Adipose tissue (tissue), 3 donors: ENCODE measurements around the gene KIF26B. TPM values are rescaled to one million over a fixed set of nuclear protein-coding genes. Genes with fewer than 3 reads are reported as not detected.
"Not testable (repeated sequence)": the region's sequence is repeated elsewhere in the genome, so short reads cannot be mapped to it uniquely, and the experiment has no call there.

Experiments
- H3K27ac ChIP-seq: one replicate; pipeline ENCODE4 v1.5.1; 2013; ENCODE audit warnings: low read depth, low read length
- WGBS, 3 donors: extraction: QIAGEN DNeasy Blood & Tissue Kit; methylation state at CpG; one replicate each; pipeline ENCODE4 v1.1.7; 2013; 5-methylcytosine and 5-hydroxymethylcytosine counted together
- polyA plus RNA-seq, 3 donors: library from polyadenylated mRNA; stranded (reverse); fragments of 200-250 nt; gene quantifications; one replicate each; pipeline ENCODE4 v1.2.3, GENCODE V29; 2013
- donor health status: healthy with polysubstance abuse.
- donor health status: Bipolar disorder and iron deficiency.
- donor health status: healthy.

KIF26B gene
- polyA plus RNA-seq, 3 donors = 0.08 to 0.56 (median 0.12) TPM

DNA sequence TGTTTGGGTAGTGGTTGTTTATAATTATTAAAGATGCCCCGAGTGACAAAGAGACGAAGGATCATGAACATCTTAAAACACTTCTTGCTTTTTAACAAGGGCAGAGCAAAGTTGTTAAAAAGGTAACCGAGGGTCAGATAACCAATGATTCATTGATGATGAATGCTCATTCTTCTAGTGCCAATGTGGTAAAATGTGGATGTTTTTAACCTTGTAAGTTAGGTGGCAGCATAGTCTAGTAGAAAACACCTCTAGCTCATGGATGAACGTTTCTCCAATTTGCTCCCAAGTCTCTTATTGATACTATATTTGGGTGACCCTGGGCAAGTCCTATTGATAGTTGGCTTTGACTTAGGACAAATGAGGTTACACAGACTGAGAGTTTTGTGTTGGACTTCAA is 167.9 kb downstream of the KIF26B start:
- WGBS, 3 donors = 48 to 66% (median 63%) methylated on average over 4 of the region's 4 CpGs

DNA sequence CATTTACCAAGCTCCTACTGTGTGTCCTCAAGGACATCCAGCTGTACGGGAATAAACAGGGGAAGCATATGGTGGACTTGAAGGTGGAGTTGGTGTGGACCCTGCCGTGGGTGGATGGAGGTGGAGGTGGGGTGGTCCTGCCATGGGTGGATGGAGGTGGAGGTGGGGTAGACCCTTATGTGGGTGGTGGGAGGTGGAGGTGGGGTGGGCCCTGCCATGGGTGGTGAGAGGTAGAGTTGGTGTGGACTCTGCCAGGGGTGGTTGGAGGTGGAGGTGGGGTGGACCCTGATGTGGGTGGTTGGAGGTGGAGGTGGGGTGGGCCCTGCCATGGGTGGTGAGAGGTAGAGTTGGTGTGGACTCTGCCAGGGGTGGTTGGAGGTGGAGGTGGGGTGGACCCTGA is 169.0 kb downstream of the KIF26B start:
- not testable (repeated sequence) for H3K27ac ChIP-seq
- WGBS, 3 donors = 82 to 97% (median 92%) methylated on average over 2 of the region's 2 CpGs

More for the DNA sequence above, 167.9 kb downstream of the KIF26B start:
- H3K27ac ChIP-seq = no peak overlapping the region

GRCh38 chr1:245325922-245326795 is 171.4 kb downstream of the KIF26B start:
- no peak overlapping the region for H3K27ac ChIP-seq
- 84 to 88% (median 87%) methylated on average over 16 of the region's 16 CpGs for WGBS, 3 donors

- WGBS, 3 donors = 70 to 72% (median 71%) methylated on average over 3 of the region's 3 CpGs
- H3K27ac ChIP-seq = no peak overlapping the region
Measured at GRCh38 chr1:245327360-245327759, 172.6 kb downstream of the KIF26B start.

DNA sequence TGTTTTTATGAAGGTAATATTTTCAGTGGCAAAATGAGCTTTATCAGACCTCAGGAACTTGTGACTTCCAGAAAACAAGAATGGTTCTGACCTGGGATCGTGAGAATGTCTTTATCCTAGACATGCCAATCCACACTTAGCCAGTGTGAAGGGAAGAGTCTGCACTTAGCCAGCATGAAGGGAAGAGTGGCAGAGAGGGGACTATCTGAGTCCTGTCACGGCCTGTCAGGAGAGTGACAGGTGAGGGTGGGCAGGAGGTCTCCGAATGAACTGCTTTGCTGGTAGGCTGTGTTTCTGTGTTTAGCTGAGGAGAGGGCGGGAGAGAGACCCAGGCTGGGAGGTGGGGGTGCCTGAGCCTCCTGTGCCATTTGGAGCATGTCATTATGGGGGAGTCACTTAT is 173.1 kb downstream of the KIF26B start:
- WGBS, 3 donors = 85 to 94% (median 91%) methylated on average over 4 of the region's 4 CpGs
- H3K27ac ChIP-seq = no peak overlapping the region

DNA sequence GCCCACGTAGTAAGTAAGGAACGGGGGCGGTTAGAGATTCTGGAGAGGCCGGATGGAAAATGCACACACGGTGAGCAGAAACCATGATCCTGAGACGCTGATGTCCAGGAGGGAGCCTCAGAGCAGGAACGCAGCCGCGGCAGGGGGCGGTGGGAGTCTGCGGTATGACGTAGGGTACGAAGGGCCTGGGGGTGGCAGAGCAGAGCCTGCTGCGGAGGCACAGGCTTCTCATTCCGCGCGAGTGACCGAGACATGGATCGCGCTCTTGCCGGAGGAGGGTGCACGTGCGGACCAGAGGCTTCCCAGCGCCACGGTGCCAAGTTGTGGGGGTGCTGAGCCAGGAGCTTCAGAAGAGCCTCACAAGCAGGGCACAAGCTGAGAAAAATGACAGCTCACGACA is 176.2 kb downstream of the KIF26B start:
- 93 to 95% (median 94%) methylated on average over 26 of the region's 26 CpGs for WGBS, 3 donors
- H3K27ac ChIP-seq = no peak overlapping the region

- 88 to 93% (median 93%) methylated on average over 6 of the region's 6 CpGs for WGBS, 3 donors
- no peak overlapping the region for H3K27ac ChIP-seq
Measured at GRCh38 chr1:245332085-245332484, 177.3 kb downstream of the KIF26B start.

DNA sequence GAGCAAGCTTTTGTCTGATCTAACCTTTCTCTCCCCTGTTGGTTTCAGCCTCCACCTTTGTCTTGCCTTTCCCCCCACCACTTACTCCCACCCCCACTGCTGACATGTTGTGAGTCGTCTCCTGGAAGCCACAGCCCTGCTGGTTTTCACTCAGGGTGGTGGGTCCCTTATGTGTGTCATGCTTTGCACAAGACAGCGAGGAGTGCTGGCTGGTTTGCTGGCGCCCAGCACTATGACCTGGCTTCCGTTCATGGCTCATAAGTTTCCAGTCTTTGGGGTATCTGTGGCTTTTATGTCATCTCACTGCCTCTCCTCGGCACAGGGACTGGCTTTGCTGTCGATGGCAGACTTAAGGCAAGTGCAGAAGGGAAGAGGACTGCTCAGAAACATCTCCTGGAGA is 177.7 kb downstream of the KIF26B start:
- WGBS, 3 donors = 56 to 89% (median 80%) methylated on average over 6 of the region's 6 CpGs
- no peak overlapping the region for H3K27ac ChIP-seq

GRCh38 chr1:245334235-245334634 is 179.4 kb downstream of the KIF26B start:
- no peak overlapping the region for H3K27ac ChIP-seq
- 69 to 82% (median 81%) methylated on average over 4 of the region's 4 CpGs for WGBS, 3 donors

- H3K27ac ChIP-seq = no peak overlapping the region
- WGBS, 3 donors = 88 to 91% (median 91%) methylated on average over 9 of the region's 9 CpGs
Measured at GRCh38 chr1:245334827-245335490, 180.2 kb downstream of the KIF26B start.

DNA sequence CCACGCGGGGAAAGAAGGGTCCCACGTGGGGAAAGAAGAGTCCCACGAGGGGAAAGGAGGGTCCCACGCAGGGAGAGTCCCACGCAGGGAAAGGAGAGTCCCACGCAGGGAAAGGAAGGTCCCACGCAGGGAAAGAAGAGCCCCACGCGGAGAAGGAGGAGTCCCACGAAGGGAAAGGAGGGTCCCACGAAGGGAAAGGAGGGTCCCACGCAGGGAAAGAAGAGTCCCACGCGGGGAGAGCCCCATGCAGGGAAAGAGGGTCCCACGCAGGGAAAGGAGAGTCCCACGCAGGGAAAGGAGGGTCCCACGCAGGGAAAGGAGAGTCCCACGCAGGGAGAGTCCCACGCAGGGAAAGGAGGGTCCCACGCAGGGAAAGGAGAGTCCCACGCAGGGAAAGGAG is 180.9 kb downstream of the KIF26B start:
- H3K27ac ChIP-seq = not testable (repeated sequence)
- 79 to 87% (median 84%) methylated on average over 21 to 22 of the region's 22 CpGs for WGBS, 3 donors

GRCh38 chr1:245336149-245336983 is 181.6 kb downstream of the KIF26B start:
- 55 to 90% (median 84%) methylated on average over 22 of the region's 22 CpGs for WGBS, 3 donors
- H3K27ac ChIP-seq = no peak overlapping the region

- not testable (repeated sequence) for H3K27ac ChIP-seq
- 94 to 98% (median 95%) methylated on average over 2 of the region's 2 CpGs for WGBS, 3 donors
Measured at GRCh38 chr1:245336984-245337355, 182.2 kb downstream of the KIF26B start.

- 44 to 80% (median 78%) methylated on average over 10 of the region's 10 CpGs for WGBS, 3 donors
- no peak overlapping the region for H3K27ac ChIP-seq
Measured at GRCh38 chr1:245337829-245338484, 183.2 kb downstream of the KIF26B start.

DNA sequence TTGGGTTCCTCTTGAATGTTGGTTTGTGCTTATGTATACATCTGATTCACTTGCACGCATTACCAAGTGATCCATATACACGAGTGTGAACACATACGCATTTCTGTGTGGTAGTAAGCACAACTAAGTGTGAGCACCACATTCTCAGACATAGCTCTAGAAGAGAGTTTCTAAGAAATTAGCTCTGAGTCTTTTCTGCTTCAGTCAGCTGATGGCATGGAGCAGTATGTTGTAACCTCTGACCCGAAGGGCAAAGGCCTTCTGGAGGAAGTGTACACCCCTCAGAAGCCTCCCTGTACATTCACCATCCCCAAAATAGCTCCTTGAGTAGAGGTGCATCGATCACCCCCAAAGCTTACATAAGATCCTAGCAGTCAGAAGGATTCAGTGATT is 183.7 kb downstream of the KIF26B start:
- WGBS, 3 donors = 86 to 87% (median 87%) methylated on average over 5 of the region's 5 CpGs
- no peak overlapping the region for H3K27ac ChIP-seq

- no peak overlapping the region for H3K27ac ChIP-seq
- WGBS, 3 donors = 75 to 86% (median 84%) methylated on average over 5 of the region's 5 CpGs
Measured at GRCh38 chr1:245341743-245342142, 187.0 kb downstream of the KIF26B start.

- H3K27ac ChIP-seq = no peak overlapping the region
- 71 to 78% (median 73%) methylated on average over 25 of the region's 25 CpGs for WGBS, 3 donors
Measured at GRCh38 chr1:245345191-245345884, 190.6 kb downstream of the KIF26B start.

DNA sequence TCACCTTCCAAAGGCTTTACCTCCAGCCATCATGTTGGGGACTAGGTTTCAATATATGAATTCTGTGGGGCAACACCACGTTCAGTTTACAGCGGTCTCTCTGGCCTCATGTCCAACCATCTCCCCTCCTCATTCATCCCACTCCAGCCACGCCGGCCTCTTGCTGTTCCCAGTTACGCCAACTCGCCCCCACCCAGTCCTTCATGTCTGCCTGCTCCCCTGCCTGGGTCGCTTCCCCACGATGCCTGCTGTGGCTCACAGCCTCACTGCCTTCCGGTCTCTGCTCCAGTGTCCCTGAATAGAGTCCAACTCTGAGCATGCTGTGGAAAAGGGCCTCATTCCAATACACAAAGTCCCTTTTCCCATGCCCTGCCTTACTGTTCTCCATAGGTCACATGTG is 193.8 kb downstream of the KIF26B start:
- H3K27ac ChIP-seq = no peak overlapping the region
- 89 to 92% (median 90%) methylated on average over 9 of the region's 9 CpGs for WGBS, 3 donors
